Mesendoderm (in vitro differentiated cells): Measurements from ENCODE around the gene YTHDF1.

Experiments used
- DNase-seq: peaks from one replicate; pipeline ENCODE4 v3.0.0; 2013
- H2AK5ac ChIP-seq: 2 replicates; pipeline ENCODE4 v1.6.1; 2013; ENCODE audit warnings: low read length, inconsistent platforms
- H2BK120ac ChIP-seq: 2 replicates; pipeline ENCODE4 v1.6.1; 2013; ENCODE audit warnings: low read depth, mild to moderate bottlenecking, low read length, moderate library complexity, mixed read lengths
- H2BK15ac ChIP-seq: replicated peaks from 2 replicates; pipeline ENCODE4 v1.6.1; 2013; ENCODE audit warnings: low read depth, mild to moderate bottlenecking, moderate library complexity
- H2BK5ac ChIP-seq: 2 replicates; pipeline ENCODE4 v1.6.1; 2013; ENCODE audit warnings: low read length, inconsistent platforms
- H3K18ac ChIP-seq: 2 replicates; pipeline ENCODE4 v1.6.1; 2013; ENCODE audit warnings: mild to moderate bottlenecking, low read length, mixed read lengths
- H3K23ac ChIP-seq: one replicate; pipeline ENCODE4 v1.6.1; 2013; ENCODE audit warnings: low read length
- H3K27ac ChIP-seq: 2 replicates; pipeline ENCODE4 v1.5.1; 2013; ENCODE audit warnings: low read depth, mild to moderate bottlenecking, inconsistent platforms, low read length, moderate library complexity
- H3K27me3 ChIP-seq: 2 replicates; pipeline ENCODE4 v1.6.1; 2013; ENCODE audit warnings: low read length, control low read depth, mild to moderate bottlenecking, inconsistent platforms; ENCODE audit not compliant: insufficient read depth, poor library complexity
- H3K36me3 ChIP-seq: 2 replicates; pipeline ENCODE4 v1.6.1; 2013; ENCODE audit warnings: low read length, inconsistent platforms; ENCODE audit not compliant: control insufficient read depth, insufficient read depth
- H3K4ac ChIP-seq: one replicate; pipeline ENCODE4 v1.6.1; 2013; ENCODE audit warnings: low read depth, mild to moderate bottlenecking, low read length, moderate library complexity
- H3K4me1 ChIP-seq: 2 replicates; pipeline ENCODE4 v1.6.1; 2013; ENCODE audit warnings: low read depth, low read length, inconsistent platforms; ENCODE audit not compliant: control insufficient read depth
- H3K4me2 ChIP-seq: 2 replicates; pipeline ENCODE4 v1.6.1; 2013; ENCODE audit warnings: low read length
- H3K4me3 ChIP-seq: 2 replicates; pipeline ENCODE4 v1.5.1; 2013; ENCODE audit warnings: mild to moderate bottlenecking, low read length
- H3K56ac ChIP-seq: one replicate; pipeline ENCODE4 v1.6.1; 2013; ENCODE audit warnings: low read length
- H3K79me1 ChIP-seq: 2 replicates; pipeline ENCODE4 v1.6.1; 2013; ENCODE audit warnings: low read length, inconsistent platforms
- H3K79me2 ChIP-seq: 2 replicates; pipeline ENCODE4 v1.6.1; 2013; ENCODE audit warnings: mild to moderate bottlenecking, low read length; ENCODE audit not compliant: control insufficient read depth, insufficient read depth
- H3K9ac ChIP-seq: 2 replicates; pipeline ENCODE4 v1.6.1; 2013; ENCODE audit warnings: low read length, inconsistent platforms
- H4K5ac ChIP-seq: one replicate; pipeline ENCODE4 v1.6.1; 2013; ENCODE audit warnings: low read length
- H4K8ac ChIP-seq: one replicate; pipeline ENCODE4 v1.6.1; 2013; ENCODE audit warnings: low read depth, mild to moderate bottlenecking, control low read depth, low read length, moderate library complexity
- WGBS: extraction: QIAGEN DNeasy Blood & Tissue Kit; methylation state at CpG from one replicate; pipeline ENCODE4 v1.1.7; 2013; ENCODE audit warnings: low lambda C conversion rate, missing lambda C conversion rate; ENCODE audit not compliant: insufficient coverage; ENCODE audit errors: extremely low coverage; 5-methylcytosine and 5-hydroxymethylcytosine counted together

The YTHDF1 gene

GRCh38 chr20:63235399-63235983 is 19.6 kb upstream of the YTHDF1 start, which contains the start of gene BIRC7:
BIRC7 (plus strand) TSS chr20:63235905; CDS start chr20:63236097, 192 bp downstream.
- Histone ChIP-seq H3K56ac (peak within 1 kb of the TSS; percentile 75), H2BK15ac (no peak within 1 kb of the TSS), H3K27ac (no peak within 1 kb of the TSS), H3K4me1 (no peaks in the 10 kb centered on the region), H3K4ac (no peak within 1 kb of the TSS), H2BK5ac (no peak within 1 kb of the TSS), H3K4me3 (no peak within 1 kb of the TSS), H3K79me2 (no peaks in the 10 kb centered on the region), H4K5ac (no peak within 1 kb of the TSS), H2AK5ac (no peak within 1 kb of the TSS), H2BK120ac (no peak within 1 kb of the TSS), H3K79me1 (no peaks in the 10 kb centered on the region), H3K23ac (no peak within 1 kb of the TSS), H3K18ac (no peak within 1 kb of the TSS), H3K27me3 (no peaks in the 10 kb centered on the region), H4K8ac (no peak within 1 kb of the TSS), H3K36me3 (no peaks in the 10 kb centered on the region), H3K4me2 (peak within 1 kb of the TSS; percentile 1), H3K9ac (no peak within 1 kb of the TSS)
- WGBS: no CpG with 5 or more reads among the region's 17 CpGs
- no peak for DNase-seq

DNA sequence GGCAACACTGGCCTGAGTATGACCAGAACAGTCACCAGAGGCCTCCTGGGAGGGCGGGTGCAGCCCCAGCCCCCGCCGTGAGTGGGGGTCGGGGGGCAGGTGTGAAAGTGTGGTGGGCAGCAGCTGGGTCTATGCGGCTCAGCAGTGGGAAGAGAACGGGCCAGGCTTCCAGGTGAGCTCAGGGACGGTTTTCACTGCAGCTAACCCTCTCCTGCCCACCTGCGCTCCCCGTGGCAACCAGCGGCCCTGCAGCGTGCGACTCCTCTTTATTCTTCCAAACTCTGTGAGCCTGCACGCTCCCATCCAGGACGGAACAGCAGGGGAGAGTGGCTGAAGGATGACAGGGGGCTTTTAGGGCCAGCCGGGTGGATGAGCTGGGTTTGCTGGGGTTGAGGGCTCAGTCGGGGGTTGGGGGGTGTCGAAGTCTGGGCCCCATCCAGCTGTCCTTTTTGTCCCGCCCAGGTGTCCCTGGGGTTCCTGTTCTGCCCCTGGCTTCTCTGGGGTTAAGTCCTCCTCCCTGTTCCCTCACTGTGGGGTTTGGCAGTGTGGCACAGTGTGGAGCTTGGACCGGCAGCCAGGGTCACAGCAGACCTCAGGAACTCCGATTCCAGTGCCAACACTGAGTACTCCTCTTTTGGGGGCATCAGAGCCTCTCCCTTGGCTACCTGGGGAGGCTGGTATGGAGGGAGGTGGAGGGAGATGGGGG is 18.9 kb upstream of the YTHDF1 start:
- H3K79me1 ChIP-seq: no peaks in the 10 kb centered on the region
- H3K56ac ChIP-seq: peak overlapping the region; percentile 75
- H2BK120ac ChIP-seq: no peak overlapping the region
- H3K4me1 ChIP-seq: no peaks in the 10 kb centered on the region
- H3K36me3 ChIP-seq: no peaks in the 10 kb centered on the region
- H3K27ac ChIP-seq: no peak overlapping the region
- no peak overlapping the region for H2BK5ac ChIP-seq
- H3K4me2 ChIP-seq: peak overlapping the region; percentile 1
- WGBS: no CpG with 5 or more reads among the region's 20 CpGs
- H3K79me2 ChIP-seq: no peaks in the 10 kb centered on the region
- H2AK5ac ChIP-seq: no peak overlapping the region
- no peak overlapping the region for H3K4ac ChIP-seq
- H3K18ac ChIP-seq: no peak overlapping the region
- no peak overlapping the region for H4K5ac ChIP-seq
- H4K8ac ChIP-seq: no peak overlapping the region
- H3K27me3 ChIP-seq: no peaks in the 10 kb centered on the region
- DNase-seq: peak; percentile 87
- H3K4me3 ChIP-seq: no peak overlapping the region
- H3K23ac ChIP-seq: no peak overlapping the region
- no peak overlapping the region for H2BK15ac ChIP-seq
- H3K9ac ChIP-seq: no peak overlapping the region

DNA sequence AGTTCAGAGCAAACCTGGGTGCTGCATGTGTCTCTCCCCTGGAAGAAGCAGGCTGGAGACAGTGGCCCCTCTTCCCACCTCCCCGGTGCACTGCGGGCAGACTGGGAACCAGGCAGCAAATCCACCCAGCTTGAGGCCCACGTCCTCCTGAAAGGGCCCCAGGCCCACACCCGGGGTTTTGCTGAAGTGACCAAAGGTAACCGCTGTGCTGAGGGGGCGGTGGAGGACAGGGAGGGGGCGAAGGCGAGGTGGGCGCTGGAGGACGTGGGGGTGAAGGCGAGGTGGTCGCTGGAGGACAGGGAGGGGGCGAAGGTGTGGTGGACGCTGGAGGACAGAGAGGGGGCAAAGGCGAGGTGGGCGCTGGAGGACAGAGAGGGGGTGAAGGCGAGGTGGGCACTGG is 18.0 kb upstream of the YTHDF1 start:
- Histone ChIP-seq H4K5ac (no peak overlapping the region), H3K27ac (no peak overlapping the region), H3K18ac (no peak overlapping the region), H3K79me1 (no peaks in the 10 kb centered on the region), H3K23ac (no peak overlapping the region), H2BK15ac (no peak overlapping the region), H3K9ac (no peak overlapping the region), H4K8ac (no peak overlapping the region), H3K4me1 (no peaks in the 10 kb centered on the region), H2BK120ac (no peak overlapping the region), H3K56ac (no peak overlapping the region), H2BK5ac (no peak overlapping the region), H3K36me3 (no peaks in the 10 kb centered on the region), H3K4me3 (no peak overlapping the region), H3K27me3 (no peaks in the 10 kb centered on the region), H2AK5ac (no peak overlapping the region), H3K4me2 (no peak overlapping the region), H3K79me2 (no peaks in the 10 kb centered on the region), H3K4ac (no peak overlapping the region)
- no CpG with 5 or more reads among the region's 17 CpGs for WGBS
- no peak for DNase-seq

DNA sequence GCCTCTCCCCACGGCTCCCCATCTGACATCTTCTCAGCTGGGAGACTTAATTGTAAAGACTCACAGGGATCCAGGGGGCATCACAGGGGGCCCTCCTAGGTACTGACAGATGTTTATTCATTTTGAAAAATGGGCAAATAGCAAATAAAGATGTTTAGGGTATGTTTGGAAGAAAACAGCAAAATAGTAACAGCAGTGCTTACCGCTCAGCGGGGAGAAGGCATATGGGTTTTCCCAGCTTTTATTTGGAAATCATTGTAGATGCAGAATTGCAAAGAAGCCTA is 17.1 kb upstream of the YTHDF1 start:
- no peaks in the 10 kb centered on the region for H3K4me1 ChIP-seq
- no CpG with 5 or more reads among the region's 3 CpGs for WGBS
- no peak overlapping the region for H3K56ac ChIP-seq
- H3K9ac ChIP-seq: no peak overlapping the region
- H2BK5ac ChIP-seq: no peak overlapping the region
- H3K23ac ChIP-seq: no peak overlapping the region
- H3K79me2 ChIP-seq: no peaks in the 10 kb centered on the region
- DNase-seq: no peak
- peak overlapping the region; percentile 22 for H3K27ac ChIP-seq
- no peaks in the 10 kb centered on the region for H3K79me1 ChIP-seq
- H3K36me3 ChIP-seq: no peaks in the 10 kb centered on the region
- no peak overlapping the region for H3K18ac ChIP-seq
- no peak overlapping the region for H3K4me2 ChIP-seq
- no peak overlapping the region for H3K4ac ChIP-seq
- H2BK15ac ChIP-seq: no peak overlapping the region
- H2BK120ac ChIP-seq: no peak overlapping the region
- H4K8ac ChIP-seq: no peak overlapping the region
- H3K4me3 ChIP-seq: no peak overlapping the region
- no peak overlapping the region for H2AK5ac ChIP-seq
- H4K5ac ChIP-seq: no peak overlapping the region
- H3K27me3 ChIP-seq: no peaks in the 10 kb centered on the region

DNA sequence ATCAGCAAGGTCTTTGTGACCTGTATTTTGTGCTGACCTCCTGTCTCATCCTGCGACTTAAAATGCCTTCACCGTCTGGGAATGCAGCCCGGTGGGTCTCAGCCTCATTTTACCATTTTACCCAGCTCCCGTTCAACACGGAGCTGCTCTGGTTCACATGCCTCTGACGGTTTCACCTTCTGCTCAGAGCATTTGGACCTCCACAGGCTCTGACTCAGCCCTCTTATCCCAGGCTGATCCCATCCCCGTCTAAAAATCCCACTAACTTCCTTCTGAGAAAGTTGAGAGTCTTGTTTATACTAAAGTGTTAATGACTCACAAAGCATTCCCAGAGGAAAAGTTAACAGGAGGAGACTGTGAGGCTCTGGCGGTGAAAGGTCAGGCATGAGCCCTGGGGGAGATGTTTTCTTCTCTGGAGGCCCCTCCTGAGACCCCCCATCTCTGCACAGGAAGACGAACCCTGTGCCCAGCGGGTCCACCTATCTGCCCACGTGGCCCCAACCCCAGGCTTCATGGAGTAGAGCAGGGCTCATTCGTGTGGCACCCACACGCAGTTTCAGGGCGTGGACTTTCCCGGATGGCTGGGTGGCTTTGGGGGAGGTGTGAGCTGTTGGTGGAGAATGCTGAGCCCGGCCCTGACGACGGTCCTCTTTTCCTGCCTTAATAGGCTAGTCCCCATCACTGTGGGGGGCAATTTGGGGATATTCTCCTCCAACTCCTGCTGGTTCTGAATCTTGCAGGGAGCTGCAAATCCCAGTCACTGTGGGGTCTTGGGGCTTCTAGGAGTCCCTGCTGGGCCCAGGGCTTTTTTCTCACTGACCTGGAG is 16.5 kb upstream of the YTHDF1 start:
- H3K27ac ChIP-seq: peak overlapping the region; percentile 83
- H3K4me1 ChIP-seq: no peaks in the 10 kb centered on the region

More for the DNA sequence above, 16.5 kb upstream of the YTHDF1 start:
- no peaks in the 10 kb centered on the region for H3K79me2 ChIP-seq
- no peak overlapping the region for H2BK120ac ChIP-seq
- no peak overlapping the region for H2BK15ac ChIP-seq
- no peak overlapping the region for H4K8ac ChIP-seq
- H3K79me1 ChIP-seq: no peaks in the 10 kb centered on the region
- no peak overlapping the region for H3K18ac ChIP-seq
- no peak overlapping the region for H4K5ac ChIP-seq
- H3K36me3 ChIP-seq: no peaks in the 10 kb centered on the region
- no peak overlapping the region for H3K23ac ChIP-seq
- no peak overlapping the region for H3K4ac ChIP-seq
- no peak overlapping the region for H3K56ac ChIP-seq
- no peak overlapping the region for H2AK5ac ChIP-seq
- no peak overlapping the region for H3K9ac ChIP-seq
- H2BK5ac ChIP-seq: no peak overlapping the region
- no peak overlapping the region for H3K4me2 ChIP-seq
- H3K27me3 ChIP-seq: no peaks in the 10 kb centered on the region
- peak; percentile 89 for DNase-seq
- WGBS: no CpG with 5 or more reads among the region's 18 CpGs
- no peak overlapping the region for H3K4me3 ChIP-seq
